CD14-positive monocyte (primary cell): ENCODE measurements around the gene L3MBTL4. TPM values are rescaled to one million over a fixed set of nuclear protein-coding genes. Genes with fewer than 3 reads are reported as not detected.

Source experiments
- DNase-seq, 3 donors: peaks; one replicate each; pipeline ENCODE4 v3.0.0-alpha.2; 2011 to 2022
- H2AFZ ChIP-seq: 2 replicates; pipeline ENCODE4 v1.6.0; 2012; ENCODE audit warnings: mild to moderate bottlenecking, low read depth, low read length, inconsistent platforms; ENCODE audit not compliant: insufficient read depth, poor library complexity, severe bottlenecking
- H3K27ac ChIP-seq, 2 donors: 1 replicate in 1 of 2; 2 replicates in 1 of 2; pipeline ENCODE4 v1.5.1; 2012 to 2013; ENCODE audit warnings: low read length in 2 of 2, control low read depth in 1 of 2, inconsistent platforms in 1 of 2, low read depth in 1 of 2, mild to moderate bottlenecking in 1 of 2
- H3K27me3 ChIP-seq, 2 donors: one replicate each; pipeline versions ENCODE4 v1.6.0 to v1.6.1; 2011 to 2013; ENCODE audit warnings: low read length in 2 of 2; ENCODE audit not compliant: control insufficient read depth in 2 of 2, insufficient read depth in 2 of 2
- H3K36me3 ChIP-seq, 2 donors: replicated peaks in 1 of 2; 1 replicate in 1 of 2; 2 replicates in 1 of 2; pipeline versions ENCODE4 v1.5.1 to v1.6.1; 2012 to 2013; ENCODE audit warnings: low read length in 2 of 2, control low read depth in 1 of 2, inconsistent platforms in 1 of 2, mild to moderate bottlenecking in 1 of 2; ENCODE audit not compliant: insufficient read depth in 2 of 2, control insufficient read depth in 1 of 2
- H3K4me1 ChIP-seq, 2 donors: 1 replicate in 1 of 2; 2 replicates in 1 of 2; pipeline versions ENCODE4 v1.5.1 to v1.6.1; 2012 to 2013; ENCODE audit warnings: low read length in 2 of 2, control low read depth in 1 of 2, inconsistent platforms in 1 of 2, mild to moderate bottlenecking in 1 of 2, moderate library complexity in 1 of 2; ENCODE audit not compliant: insufficient read depth in 2 of 2, control insufficient read depth in 1 of 2
- H3K4me2 ChIP-seq: replicated peaks from 2 replicates; pipeline ENCODE3; 2012; ENCODE audit warnings: low read length, moderate library complexity, mild to moderate bottlenecking; ENCODE audit not compliant: poor library complexity, severe bottlenecking; ENCODE audit errors: extremely low read depth
- H3K4me3 ChIP-seq, 3 experiments: fragments of 200-600 bp in 1 of 3; sonication (generic) in 1 of 3; replicated peaks in 1 of 3; 1 replicate in 2 of 3; 2 replicates in 1 of 3; pipeline ENCODE4 v1.5.1; 2011 to 2013; ENCODE audit warnings: low read length in 3 of 3, mild to moderate bottlenecking in 3 of 3, control low read depth in 2 of 3, low read depth in 2 of 3, inconsistent platforms in 1 of 3, moderate library complexity in 1 of 3
- H3K79me2 ChIP-seq: 2 replicates; pipeline ENCODE4 v1.6.0; 2012; ENCODE audit warnings: mild to moderate bottlenecking, control low read depth, inconsistent platforms, low read length, moderate library complexity; ENCODE audit not compliant: insufficient read depth
- H3K9ac ChIP-seq: 2 replicates; pipeline ENCODE4 v1.6.0; 2017; ENCODE audit warnings: low read length, mild to moderate bottlenecking; ENCODE audit not compliant: insufficient read depth, poor library complexity, severe bottlenecking
- H3K9me3 ChIP-seq, 2 donors: replicated peaks in 1 of 2; 1 replicate in 1 of 2; 2 replicates in 1 of 2; pipeline versions ENCODE4 v1.5.1 to v1.6.1; 2012 to 2013; ENCODE audit warnings: low read length in 2 of 2, control low read depth in 1 of 2; ENCODE audit not compliant: control insufficient read depth in 1 of 2, insufficient read depth in 1 of 2
- H4K20me1 ChIP-seq: 2 replicates; pipeline ENCODE4 v1.6.0; 2012; ENCODE audit warnings: mild to moderate bottlenecking, low read length, control low read depth, moderate library complexity; ENCODE audit not compliant: insufficient read depth
- H3K27ac Mint-ChIP-seq, 7 donors: one replicate each; pipeline ENCODE4 v1.8.0; 2020; ENCODE audit warnings: mild to moderate bottlenecking in 7 of 7, mixed read lengths in 7 of 7, moderate library complexity in 6 of 7, inconsistent platforms in 2 of 7
- H3K27me3 Mint-ChIP-seq, 3 donors: one replicate each; pipeline ENCODE4 v1.8.0; 2021 to 2022; ENCODE audit warnings: low read depth in 3 of 3, mild to moderate bottlenecking in 3 of 3, mixed read lengths in 3 of 3, moderate library complexity in 3 of 3, inconsistent platforms in 1 of 3
- H3K36me3 Mint-ChIP-seq, 2 donors: one replicate each; pipeline ENCODE4 v1.8.0; 2020; ENCODE audit warnings: mixed read lengths in 2 of 2, inconsistent platforms in 1 of 2, mild to moderate bottlenecking in 1 of 2
- H3K4me1 Mint-ChIP-seq: one replicate; pipeline ENCODE4 v1.8.0; 2020; ENCODE audit warnings: mild to moderate bottlenecking, mixed read lengths
- H3K4me3 Mint-ChIP-seq, 2 donors: one replicate each; pipeline ENCODE4 v1.8.0; 2020; ENCODE audit warnings: mild to moderate bottlenecking in 2 of 2, mixed read lengths in 2 of 2, moderate library complexity in 1 of 2
- H3K9me3 Mint-ChIP-seq, 7 donors: one replicate each; pipeline ENCODE4 v1.8.0; 2020 to 2022; ENCODE audit warnings: mixed read lengths in 7 of 7, mild to moderate bottlenecking in 6 of 7, moderate library complexity in 6 of 7, inconsistent platforms in 2 of 7
- WGBS: methylation state at CpG from one replicate; pipeline ENCODE4 v1.1.5; 2013; ENCODE audit warnings: missing lambda C conversion rate; ENCODE audit not compliant: insufficient coverage; 5-methylcytosine and 5-hydroxymethylcytosine counted together
- intact Hi-C, 2 donors: fragments of 100-400 bp; cut with micrococcal nuclease; formaldehyde crosslinking; loops; one replicate each; pipeline versions ENCODE4 v1.15.0 to v1.15.1; 2023
- polyA plus RNA-seq, 3 donors: library from polyadenylated mRNA; depleted of rRNA in 1 of 3; unstranded in 2 of 3; stranded (reverse) in 1 of 3; fragments of 300-500 nt in 2 of 3; fragments of >200 nt in 1 of 3; fragmentation: Illumina TruSeq in 2 of 3; gene quantifications; 1 replicate in 2 of 3; 2 replicates in 1 of 3; pipeline ENCODE4 v1.2.3, GENCODE V29; 2012 to 2021
- TF ChIP-seq, protein P1 (sequence below): fragments of 200-600 bp; IDR thresholded peaks from one replicate; pipeline ENCODE4 v1.8.0; 2022; ENCODE audit warnings: antibody characterized with exemption, mild to moderate bottlenecking

The L3MBTL4 gene
- polyA plus RNA-seq, 3 donors: 0.55 to 1.2 (median 0.72) TPM

DNA sequence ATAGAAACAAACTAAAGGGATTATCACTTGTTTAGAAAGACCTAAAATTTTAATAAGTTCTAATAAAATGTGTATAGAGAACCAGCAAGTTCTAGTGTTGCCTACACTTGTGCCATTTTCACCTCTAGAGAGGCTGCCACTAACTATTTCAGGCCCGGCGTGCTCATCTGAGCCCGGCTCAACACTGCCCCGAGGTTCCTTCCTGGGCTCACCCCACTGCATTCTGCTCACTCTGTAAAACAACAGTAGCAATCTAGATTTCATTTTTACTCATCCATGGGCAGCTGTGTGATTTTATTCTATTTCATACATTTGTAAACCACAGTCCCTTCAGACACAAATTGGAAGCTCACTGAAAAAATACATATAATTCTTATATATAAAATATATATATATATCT is 253.2 kb downstream of the L3MBTL4 start:
- no peak overlapping the region for H3K4me2 ChIP-seq
- H3K4me1 Mint-ChIP-seq: no peaks in the 10 kb centered on the region
- H3K9me3 Mint-ChIP-seq: peaks cover 9 to 27% (median 18%) of the 10 kb centered on the region in 7 donors
- no peaks in the 10 kb centered on the region for H3K4me1 ChIP-seq
- H3K27ac ChIP-seq: no peak overlapping the region
- no peak for DNase-seq
- H3K9me3 ChIP-seq: peaks cover 0 to 13% of the 10 kb centered on the region in 2 donors
- no peaks in the 10 kb centered on the region for H3K27me3 ChIP-seq
- no peaks in the 10 kb centered on the region for H3K36me3 Mint-ChIP-seq
- no peak overlapping the region for H2AFZ ChIP-seq
- H3K9ac ChIP-seq: no peak overlapping the region
- no peak overlapping the region for H3K27ac Mint-ChIP-seq
- intact Hi-C loops: no loop called here
- peaks cover 0 to under 1% (median 0%) of the 10 kb centered on the region in 3 donors for H3K27me3 Mint-ChIP-seq
- H4K20me1 ChIP-seq: no peaks in the 10 kb centered on the region
- H3K4me3 ChIP-seq: no peak overlapping the region
- TF ChIP-seq, protein P1, sequence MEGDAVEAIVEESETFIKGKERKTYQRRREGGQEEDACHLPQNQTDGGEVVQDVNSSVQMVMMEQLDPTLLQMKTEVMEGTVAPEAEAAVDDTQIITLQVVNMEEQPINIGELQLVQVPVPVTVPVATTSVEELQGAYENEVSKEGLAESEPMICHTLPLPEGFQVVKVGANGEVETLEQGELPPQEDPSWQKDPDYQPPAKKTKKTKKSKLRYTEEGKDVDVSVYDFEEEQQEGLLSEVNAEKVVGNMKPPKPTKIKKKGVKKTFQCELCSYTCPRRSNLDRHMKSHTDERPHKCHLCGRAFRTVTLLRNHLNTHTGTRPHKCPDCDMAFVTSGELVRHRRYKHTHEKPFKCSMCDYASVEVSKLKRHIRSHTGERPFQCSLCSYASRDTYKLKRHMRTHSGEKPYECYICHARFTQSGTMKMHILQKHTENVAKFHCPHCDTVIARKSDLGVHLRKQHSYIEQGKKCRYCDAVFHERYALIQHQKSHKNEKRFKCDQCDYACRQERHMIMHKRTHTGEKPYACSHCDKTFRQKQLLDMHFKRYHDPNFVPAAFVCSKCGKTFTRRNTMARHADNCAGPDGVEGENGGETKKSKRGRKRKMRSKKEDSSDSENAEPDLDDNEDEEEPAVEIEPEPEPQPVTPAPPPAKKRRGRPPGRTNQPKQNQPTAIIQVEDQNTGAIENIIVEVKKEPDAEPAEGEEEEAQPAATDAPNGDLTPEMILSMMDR: no peak
- H3K4me3 Mint-ChIP-seq: no peak overlapping the region
- WGBS: 100% methylated on average over 2 of the region's 4 CpGs
- no peaks in the 10 kb centered on the region for H3K36me3 ChIP-seq
- H3K79me2 ChIP-seq: no peaks in the 10 kb centered on the region

DNA sequence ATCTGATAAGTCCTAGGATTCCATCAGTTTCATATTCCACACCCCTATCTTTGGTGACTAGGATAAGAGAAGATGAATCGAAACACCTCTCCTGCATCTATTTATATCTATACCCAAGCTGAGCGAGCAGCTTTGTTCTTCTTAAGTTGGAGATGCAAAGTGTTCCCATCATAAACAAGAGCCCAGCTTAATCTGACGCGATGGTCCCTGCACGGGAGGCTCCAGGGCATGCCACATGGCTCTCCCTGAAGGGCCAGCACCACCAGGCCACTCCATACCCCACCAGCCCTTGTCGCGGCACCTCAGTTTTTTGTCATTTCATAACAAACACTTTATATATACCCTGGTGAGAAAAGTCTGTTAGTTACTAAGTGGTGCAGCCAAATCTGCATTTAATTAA is 255.3 kb downstream of the L3MBTL4 start:
- Mint-ChIP-seq H3K27ac (no peak overlapping the region), H3K36me3 (no peaks in the 10 kb centered on the region), H3K4me3 (no peak overlapping the region), H3K9me3 (peaks cover 7 to 21% (median 10%) of the 10 kb centered on the region in 7 donors), H3K4me1 (no peaks in the 10 kb centered on the region), H3K27me3 (no peaks in the 10 kb centered on the region)
- H3K36me3 ChIP-seq: no peaks in the 10 kb centered on the region
- no peaks in the 10 kb centered on the region for H4K20me1 ChIP-seq
- no peak overlapping the region for H3K4me3 ChIP-seq
- no peak overlapping the region for H2AFZ ChIP-seq
- no peaks in the 10 kb centered on the region for H3K79me2 ChIP-seq
- peaks cover under 1 to 13% of the 10 kb centered on the region in 2 donors for H3K9me3 ChIP-seq
- no peak for DNase-seq
- no peaks in the 10 kb centered on the region for H3K27me3 ChIP-seq
- intact Hi-C loops: no loop called here
- no peak overlapping the region for H3K27ac ChIP-seq
- no peak overlapping the region for H3K4me2 ChIP-seq
- 100% methylated on average over 3 of the region's 7 CpGs for WGBS
- H3K4me1 ChIP-seq: no peaks in the 10 kb centered on the region
- H3K9ac ChIP-seq: no peak overlapping the region
- TF ChIP-seq, protein P1: no peak
